Transverse colon (tissue), 4 donors: Measurements from ENCODE around the gene TOX2. TPM values are rescaled to one million over a fixed set of nuclear protein-coding genes. Genes with fewer than 3 reads are reported as not detected.

Experiments used
- DNase-seq: peaks from one replicate; pipeline ENCODE4 v3.0.0-alpha.2; 2019
- H3K27ac ChIP-seq, 4 donors: fragments of 200-600 bp; sonication (generic); 2 replicates each; pipeline ENCODE4 v1.5.1; 2016 to 2018; ENCODE audit warnings: inconsistent platforms in 4 of 4
- H3K27me3 ChIP-seq: fragments of 200-600 bp; sonication (generic); 2 replicates; pipeline ENCODE4 v1.5.1; 2017; ENCODE audit warnings: inconsistent platforms
- H3K36me3 ChIP-seq, 4 donors: fragments of 200-600 bp; sonication (generic); 2 replicates each; pipeline ENCODE4 v1.5.1; 2017 to 2019; ENCODE audit warnings: inconsistent platforms in 4 of 4
- H3K4me1 ChIP-seq, 4 donors: fragments of 200-600 bp; sonication (generic); 2 replicates each; pipeline ENCODE4 v1.5.1; 2017 to 2020; ENCODE audit warnings: inconsistent platforms in 4 of 4
- H3K4me3 ChIP-seq, 4 donors: fragments of 200-600 bp; sonication (generic); 1 replicate in 1 of 4; 2 replicates in 3 of 4; pipeline versions ENCODE4 v1.5.1 to v1.6.1; 2017 to 2019; ENCODE audit warnings: inconsistent platforms in 4 of 4
- H3K9me3 ChIP-seq, 2 donors: fragments of 200-600 bp; sonication (generic); 2 replicates each; pipeline ENCODE4 v1.5.1; 2017 to 2019; ENCODE audit warnings: inconsistent platforms in 2 of 2
- CTCF ChIP-seq, 5 experiments: fragments of 200-600 bp in 3 of 5; fragments of 450-650 bp in 2 of 5; sonication (generic) in 3 of 5; IDR thresholded peaks; 1 replicate in 2 of 5; 2 replicates in 3 of 5; pipeline ENCODE4 v1.5.1; 2016 to 2017; ENCODE audit warnings: antibody characterized with exemption in 5 of 5, inconsistent platforms in 3 of 5, mild to moderate bottlenecking in 2 of 5, moderate library complexity in 1 of 5
- EP300 ChIP-seq: sonication (generic); formaldehyde crosslinking; IDR thresholded peaks from one replicate; pipeline ENCODE4 v1.6.1; 2017; ENCODE audit warnings: antibody characterized with exemption, low read depth
- POLR2A ChIP-seq: fragments of 450-650 bp; IDR thresholded peaks from one replicate; pipeline ENCODE4 v1.6.1; 2016; ENCODE audit warnings: antibody characterized with exemption, mild to moderate bottlenecking, moderate library complexity
- POLR2AphosphoS5 ChIP-seq, 3 donors: sonication (generic); formaldehyde crosslinking; IDR thresholded peaks; one replicate each; pipeline ENCODE4 v1.6.1; 2016; ENCODE audit warnings: antibody characterized with exemption in 3 of 3
- WGBS, 2 donors: methylation state at CpG; one replicate each; pipeline ENCODE4 v1.1.5; 2018; ENCODE audit warnings: low coverage in 1 of 2; 5-methylcytosine and 5-hydroxymethylcytosine counted together
- in situ Hi-C, 4 donors: fragments of 200-750 bp; cut with MboI; loops; one replicate each; pipeline versions ENCODE4 v1.15.0 to v1.15.1; 2017; ENCODE audit warnings: low sequenced_read_pairs in 3 of 4, low pct_ligation_motif_present in 1 of 4, low pct_unique_long_range_greater_than_20kb in 1 of 4
- intact Hi-C: fragments of 100-400 bp; cut with DNase I; formaldehyde crosslinking; loops from one replicate; pipeline ENCODE4 v1.15.1; 2023; ENCODE audit warnings: low total_unique reads
- total RNA-seq, 4 donors: library from RNA; depleted of rRNA; stranded (reverse); fragments of >200 nt; gene quantifications; one replicate each; pipeline ENCODE4 v1.1.0, GENCODE V29; 2016

The TOX2 gene
- total RNA-seq, 4 donors from 2014 or later, result 1.5 to 15.7 (median 6.8) TPM

- H3K27ac ChIP-seq, result no peak overlapping the region
Measured at GRCh38 chr20:43900121-43900466, 14.6 kb upstream of the TOX2 start.

GRCh38 chr20:43900496-43900895 is 14.2 kb upstream of the TOX2 start:
- no peak for TF ChIP-seq EP300
- TF ChIP-seq POLR2AphosphoS5 (IDR thresholded peaks at IDR 0.05), result no peak
- no peak for TF ChIP-seq POLR2A
- no peak for TF ChIP-seq CTCF (IDR thresholded peaks at IDR 0.05)
- no peaks in the 10 kb centered on the region for H3K9me3 ChIP-seq
- peaks cover 5% of the 10 kb centered on the region for H3K27me3 ChIP-seq
- H3K4me1 ChIP-seq, result no peaks in the 10 kb centered on the region
- no peaks in the 10 kb centered on the region for H3K36me3 ChIP-seq
- no peak overlapping the region for H3K27ac ChIP-seq
- no peak overlapping the region for H3K4me3 ChIP-seq
- intact Hi-C loops, result no loop called here
- WGBS, 2 donors, result 38 to 51% methylated on average over 3 to 4 of the region's 4 CpGs
- in situ Hi-C loops, result no loop called here
- DNase-seq, result no peak

More at GRCh38 chr20:43900121-43900466, 14.6 kb upstream of the TOX2 start:
- Histone ChIP-seq H3K9me3 (no peaks in the 10 kb centered on the region), H3K4me3 (no peak overlapping the region), H3K4me1 (no peaks in the 10 kb centered on the region), H3K36me3 (no peaks in the 10 kb centered on the region), H3K27me3 (peaks cover 5% of the 10 kb centered on the region)
- no peak for DNase-seq
- intact Hi-C loops (no loop called here), in situ Hi-C loops (no loop called here)
- no peak for TF ChIP-seq CTCF (IDR thresholded peaks at IDR 0.05)
- TF ChIP-seq POLR2AphosphoS5 (IDR thresholded peaks at IDR 0.05), result no peak
- TF ChIP-seq POLR2A, result no peak
- TF ChIP-seq EP300, result no peak
- WGBS, 2 donors, result 20 to 28% methylated on average over 4 to 5 of the region's 5 CpGs

- intact Hi-C loops, result no loop called here
- TF ChIP-seq CTCF (IDR thresholded peaks at IDR 0.05), result no peak
- no peak for TF ChIP-seq EP300
- no peak for TF ChIP-seq POLR2AphosphoS5 (IDR thresholded peaks at IDR 0.05)
- TF ChIP-seq POLR2A, result no peak
- in situ Hi-C loops, result no loop called here
- no peak for DNase-seq
- Histone ChIP-seq H3K4me3 (no peak overlapping the region), H3K36me3 (no peaks in the 10 kb centered on the region), H3K27ac (no peak overlapping the region), H3K9me3 (no peaks in the 10 kb centered on the region), H3K27me3 (peaks cover 5% of the 10 kb centered on the region), H3K4me1 (no peaks in the 10 kb centered on the region)
- 88% methylated on average over 3 of the region's 3 CpGs; no CpG with 5 or more reads in 1 of the 2 donors for WGBS, 2 donors
Measured at GRCh38 chr20:43901296-43901695, 13.4 kb upstream of the TOX2 start.

- Histone ChIP-seq H3K4me3 (no peak overlapping the region), H3K4me1 (no peaks in the 10 kb centered on the region), H3K36me3 (no peaks in the 10 kb centered on the region), H3K9me3 (no peaks in the 10 kb centered on the region), H3K27ac (no peak overlapping the region), H3K27me3 (no peaks in the 10 kb centered on the region)
- 36 to 49% methylated on average over 6 to 14 of the region's 14 CpGs for WGBS, 2 donors
- in situ Hi-C loops, result no loop called here
- intact Hi-C loops, result no loop called here
- DNase-seq, result no peak
- TF ChIP-seq POLR2AphosphoS5 (IDR thresholded peaks at IDR 0.05), result no peak
- TF ChIP-seq EP300, result no peak
- no peak for TF ChIP-seq CTCF (IDR thresholded peaks at IDR 0.05)
- TF ChIP-seq POLR2A, result no peak
Measured at GRCh38 chr20:43903953-43904826, 10.5 kb upstream of the TOX2 start.
